ENCODE data around the gene ZBTB7C.

ZBTB7C gene

DNA sequence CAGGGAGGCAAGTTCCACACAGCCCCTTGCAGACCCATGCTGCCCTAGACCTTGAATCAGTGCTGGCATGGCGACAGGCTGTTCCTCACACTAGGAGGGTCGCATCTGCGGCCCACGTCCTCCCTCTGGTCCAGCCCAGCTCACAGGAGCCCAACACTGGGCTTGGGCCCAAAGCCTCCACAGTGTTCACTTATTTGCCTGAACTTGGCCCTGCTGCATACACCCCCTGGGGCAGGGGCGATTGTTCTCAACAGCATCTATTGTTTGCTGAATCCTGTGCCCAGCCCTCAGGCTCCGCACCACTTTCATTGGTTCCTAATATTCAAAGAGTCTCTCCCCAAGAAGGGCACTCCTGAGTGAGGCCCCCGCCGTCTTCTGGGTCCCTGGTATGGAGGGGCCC, 90.7 kb downstream of the ZBTB7C start:
- no peaks in the 10 kb centered on the region for H3K9me3 ChIP-seq (ENCODE audit: insufficient read depth, low read depth, low read length)
- 71% methylated on average over 8 of the region's 8 CpGs for WGBS
- no peak overlapping the region for H3K27ac ChIP-seq (ENCODE audit: low read depth, low read length)
- H3K9ac ChIP-seq (ENCODE audit: low read depth, low read length), result no peak overlapping the region
- H3K4me1 ChIP-seq (ENCODE audit: insufficient read depth, low read length), result peaks cover 13% of the 10 kb centered on the region
- H3K27me3 ChIP-seq (ENCODE audit: insufficient read depth, low read length), result no peaks in the 10 kb centered on the region
- H3K36me3 ChIP-seq (ENCODE audit: insufficient read depth, low read length), result no peaks in the 10 kb centered on the region
- no peak overlapping the region for H3K4me3 ChIP-seq (ENCODE audit: low read length)

DNA sequence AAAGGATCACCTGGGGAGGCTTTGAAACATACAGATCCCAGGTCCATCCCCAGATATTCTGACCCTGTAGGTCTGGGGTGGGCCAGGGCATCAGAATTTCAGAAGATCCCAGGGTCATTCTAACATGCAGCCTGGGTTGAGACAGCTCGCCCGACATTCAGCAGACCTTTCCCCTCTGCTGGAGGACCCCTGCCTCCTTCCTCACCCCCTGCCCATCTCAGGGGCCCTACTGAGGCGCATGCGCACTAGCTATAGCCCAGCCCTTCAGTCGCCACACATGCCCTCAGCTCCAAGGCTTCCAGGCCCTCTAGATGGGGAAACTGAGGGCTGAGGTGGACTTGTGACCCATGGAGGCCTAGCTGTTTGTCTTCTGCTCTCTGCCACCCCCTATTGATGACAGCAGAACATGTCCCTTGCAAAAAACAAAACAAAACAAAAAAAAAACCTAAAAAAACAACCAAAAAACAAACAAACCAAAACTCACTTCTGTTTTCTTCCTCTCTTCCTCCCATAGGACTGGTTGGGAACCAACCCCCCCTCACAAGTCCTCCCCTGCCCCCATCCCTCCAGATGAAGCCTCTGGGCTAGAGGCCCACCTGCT, 91.3 kb downstream of the ZBTB7C start:
- H3K27ac ChIP-seq (ENCODE audit: low read depth, low read length), result no peak overlapping the region
- H3K4me3 ChIP-seq (ENCODE audit: low read length), result no peak overlapping the region
- peaks cover 13% of the 10 kb centered on the region for H3K4me1 ChIP-seq (ENCODE audit: insufficient read depth, low read length)
- 97% methylated on average over 5 of the region's 5 CpGs for WGBS
- no peak overlapping the region for H3K9ac ChIP-seq (ENCODE audit: low read depth, low read length)
- no peaks in the 10 kb centered on the region for H3K9me3 ChIP-seq (ENCODE audit: insufficient read depth, low read depth, low read length)
- H3K36me3 ChIP-seq (ENCODE audit: insufficient read depth, low read length), result no peaks in the 10 kb centered on the region
- no peaks in the 10 kb centered on the region for H3K27me3 ChIP-seq (ENCODE audit: insufficient read depth, low read length)

DNA sequence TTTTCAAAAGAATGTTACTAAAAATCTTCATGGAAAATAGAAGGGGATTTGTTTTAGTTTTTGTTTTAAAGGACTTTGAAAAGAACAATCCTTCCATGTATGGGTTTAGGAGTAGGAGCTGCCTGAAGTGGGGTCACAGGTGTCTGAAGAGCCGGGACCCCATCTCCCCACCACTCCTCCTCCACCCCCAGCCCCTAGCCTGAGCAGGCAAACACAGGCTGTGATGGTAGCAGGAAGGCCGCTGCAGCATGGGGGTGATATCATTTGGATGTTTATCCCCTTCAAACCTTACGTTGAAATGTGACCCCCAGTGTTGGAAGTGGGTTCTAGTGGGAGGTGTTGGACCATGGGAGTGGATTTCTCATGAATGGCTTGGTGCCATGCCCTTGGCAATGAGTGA, 93.0 kb downstream of the ZBTB7C start:
- no peaks in the 10 kb centered on the region for H3K9me3 ChIP-seq (ENCODE audit: insufficient read depth, low read depth, low read length)
- WGBS, result 92% methylated on average over 2 of the region's 3 CpGs
- no peaks in the 10 kb centered on the region for H3K36me3 ChIP-seq (ENCODE audit: insufficient read depth, low read length)
- H3K9ac ChIP-seq (ENCODE audit: low read depth, low read length), result no peak overlapping the region
- H3K4me1 ChIP-seq (ENCODE audit: insufficient read depth, low read length), result peaks cover 13% of the 10 kb centered on the region
- H3K4me3 ChIP-seq (ENCODE audit: low read length), result no peak overlapping the region
- no peaks in the 10 kb centered on the region for H3K27me3 ChIP-seq (ENCODE audit: insufficient read depth, low read length)
- H3K27ac ChIP-seq (ENCODE audit: low read depth, low read length), result no peak overlapping the region

GRCh38 chr18:48314690-48315089, 94.5 kb downstream of the ZBTB7C start:
- no peak overlapping the region for H3K4me3 ChIP-seq (ENCODE audit: low read length)
- H3K9ac ChIP-seq (ENCODE audit: low read depth, low read length), result no peak overlapping the region
- no peaks in the 10 kb centered on the region for H3K9me3 ChIP-seq (ENCODE audit: insufficient read depth, low read depth, low read length)
- no peaks in the 10 kb centered on the region for H3K27me3 ChIP-seq (ENCODE audit: insufficient read depth, low read length)
- H3K36me3 ChIP-seq (ENCODE audit: insufficient read depth, low read length), result no peaks in the 10 kb centered on the region
- WGBS, result 12% methylated on average over 6 of the region's 6 CpGs
- no peak overlapping the region; the same call in 1 of the 2 replicates for H3K27ac ChIP-seq (ENCODE audit: low read depth, low read length)
- H3K4me1 ChIP-seq (ENCODE audit: insufficient read depth, low read length), result peaks cover 13% of the 10 kb centered on the region

DNA sequence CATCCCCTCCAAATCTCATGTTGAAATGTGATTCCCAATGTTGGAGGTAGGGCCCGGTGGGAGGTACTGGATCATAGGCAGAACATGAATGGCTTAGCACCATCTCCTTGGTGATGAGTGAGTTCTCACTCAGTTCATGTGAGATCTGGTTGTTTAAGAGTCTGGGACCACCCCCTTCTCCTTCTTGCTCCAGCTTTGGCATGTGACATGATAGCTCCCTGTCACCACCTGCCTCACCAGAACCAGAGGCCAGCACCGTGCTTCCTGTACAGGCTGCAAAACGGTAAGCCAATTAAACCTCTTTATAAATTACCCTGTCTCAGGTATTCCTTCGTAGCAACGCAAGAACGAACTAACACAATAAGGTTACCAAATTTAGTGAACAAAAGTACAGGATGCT, 95.4 kb downstream of the ZBTB7C start:
- H3K9ac ChIP-seq (ENCODE audit: low read depth, low read length), result no peak overlapping the region
- peaks cover 16% of the 10 kb centered on the region for H3K4me1 ChIP-seq (ENCODE audit: insufficient read depth, low read length)
- H3K9me3 ChIP-seq (ENCODE audit: insufficient read depth, low read depth, low read length), result no peaks in the 10 kb centered on the region
- H3K4me3 ChIP-seq (ENCODE audit: low read length), result no peak overlapping the region
- WGBS, result 92% methylated on average over 6 of the region's 6 CpGs
- no peaks in the 10 kb centered on the region for H3K27me3 ChIP-seq (ENCODE audit: insufficient read depth, low read length)
- H3K36me3 ChIP-seq (ENCODE audit: insufficient read depth, low read length), result no peaks in the 10 kb centered on the region
- no peak overlapping the region for H3K27ac ChIP-seq (ENCODE audit: low read depth, low read length)

DNA sequence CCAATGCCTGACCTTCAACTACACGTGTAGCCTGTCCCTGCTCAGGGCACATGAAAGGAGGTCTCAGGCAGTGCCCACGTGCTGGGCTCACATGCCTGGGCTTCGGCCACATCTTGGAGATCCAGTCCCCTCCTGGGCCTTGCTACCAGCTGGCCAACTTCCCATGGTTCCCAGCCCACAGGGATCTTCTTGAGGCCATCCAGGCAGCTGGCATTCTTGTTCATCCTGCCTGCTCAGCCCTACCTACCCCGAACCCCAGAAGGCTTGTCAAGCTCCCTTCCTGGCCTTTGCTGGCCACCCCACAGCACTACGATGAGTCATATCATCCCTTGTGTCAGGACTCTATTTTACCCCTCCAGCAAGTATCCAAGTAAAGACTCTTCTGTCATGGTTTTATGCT, 97.1 kb downstream of the ZBTB7C start:
- H3K27me3 ChIP-seq (ENCODE audit: insufficient read depth, low read length), result no peaks in the 10 kb centered on the region
- WGBS, result 89% methylated on average over 5 of the region's 5 CpGs
- no peaks in the 10 kb centered on the region for H3K36me3 ChIP-seq (ENCODE audit: insufficient read depth, low read length)

GRCh38 chr18:48310999-48311398, 98.2 kb downstream of the ZBTB7C start:
- 91% methylated on average over 3 of the region's 3 CpGs for WGBS

More for the DNA sequence above, 97.1 kb downstream of the ZBTB7C start:
- Histone ChIP-seq H3K4me1 (ENCODE audit: insufficient read depth, low read length) (peaks cover 16% of the 10 kb centered on the region), H3K9ac (ENCODE audit: low read depth, low read length) (no peak overlapping the region), H3K27ac (ENCODE audit: low read depth, low read length) (no peak overlapping the region), H3K4me3 (ENCODE audit: low read length) (no peak overlapping the region), H3K9me3 (ENCODE audit: insufficient read depth, low read depth, low read length) (no peaks in the 10 kb centered on the region)

GRCh38 chr18:48310353-48310752, 98.8 kb downstream of the ZBTB7C start:
- Histone ChIP-seq H3K27me3 (ENCODE audit: insufficient read depth, low read length) (no peaks in the 10 kb centered on the region), H3K9ac (ENCODE audit: low read depth, low read length) (no peak overlapping the region), H3K9me3 (ENCODE audit: insufficient read depth, low read depth, low read length) (no peaks in the 10 kb centered on the region), H3K36me3 (ENCODE audit: insufficient read depth, low read length) (no peaks in the 10 kb centered on the region), H3K4me1 (ENCODE audit: insufficient read depth, low read length) (peaks cover 16% of the 10 kb centered on the region), H3K4me3 (ENCODE audit: low read length) (no peak overlapping the region), H3K27ac (ENCODE audit: low read depth, low read length) (no peak overlapping the region)
- 94% methylated on average over 6 of the region's 6 CpGs for WGBS

More at GRCh38 chr18:48310999-48311398, 98.2 kb downstream of the ZBTB7C start:
- Histone ChIP-seq H3K9ac (ENCODE audit: low read depth, low read length) (no peak overlapping the region), H3K27me3 (ENCODE audit: insufficient read depth, low read length) (no peaks in the 10 kb centered on the region), H3K9me3 (ENCODE audit: insufficient read depth, low read depth, low read length) (no peaks in the 10 kb centered on the region), H3K4me3 (ENCODE audit: low read length) (no peak overlapping the region), H3K36me3 (ENCODE audit: insufficient read depth, low read length) (no peaks in the 10 kb centered on the region), H3K4me1 (ENCODE audit: insufficient read depth, low read length) (peaks cover 16% of the 10 kb centered on the region), H3K27ac (ENCODE audit: low read depth, low read length) (no peak overlapping the region)

DNA sequence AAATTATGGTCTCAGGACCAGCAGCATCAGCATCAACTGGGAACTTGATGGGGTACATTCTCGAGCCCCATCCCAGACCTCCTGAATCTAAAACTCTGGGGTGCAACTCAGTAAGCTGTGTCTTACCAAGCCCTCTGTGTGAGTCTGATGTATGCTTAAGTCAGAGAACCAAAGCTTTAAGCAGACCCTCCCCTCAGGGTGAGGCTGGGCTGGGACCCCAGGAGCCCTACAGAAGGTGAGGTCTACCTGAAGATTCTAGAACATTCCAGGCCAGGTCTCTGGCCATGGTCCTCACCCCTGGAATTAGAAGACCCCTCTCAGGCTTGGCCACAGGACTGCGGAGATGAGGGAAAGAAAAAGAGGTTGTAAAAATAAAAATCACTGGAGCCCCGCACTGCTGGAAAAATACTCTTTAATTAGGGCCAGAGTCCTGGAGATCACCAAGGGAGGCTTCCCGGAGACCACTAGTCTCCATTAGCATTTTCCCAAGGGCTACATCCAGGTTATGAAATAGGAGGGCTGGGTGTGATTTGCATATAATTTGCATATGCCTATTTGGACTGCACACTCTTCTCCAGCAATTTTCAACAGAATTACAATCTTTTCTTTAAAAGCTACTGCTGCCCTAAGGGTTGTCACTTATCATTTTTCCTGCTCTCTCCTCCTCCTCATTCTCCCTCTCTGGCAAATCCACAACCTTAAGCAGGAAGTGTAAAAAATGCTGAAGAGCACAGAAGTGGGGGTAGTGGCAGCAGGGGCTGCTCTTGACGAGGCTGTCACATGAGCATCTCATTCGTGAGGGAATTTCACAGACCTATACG, 100.2 kb downstream of the ZBTB7C start:
- WGBS, result 74% methylated on average over 7 of the region's 7 CpGs
- H3K9me3 ChIP-seq (ENCODE audit: insufficient read depth, low read depth, low read length), result no peaks in the 10 kb centered on the region
- peaks cover 7% of the 10 kb centered on the region; the same call in 1 of the 2 replicates for H3K4me1 ChIP-seq (ENCODE audit: insufficient read depth, low read length)
- no peak overlapping the region for H3K27ac ChIP-seq (ENCODE audit: low read depth, low read length)
- H3K4me3 ChIP-seq (ENCODE audit: low read length), result no peak overlapping the region
- no peak overlapping the region for H3K9ac ChIP-seq (ENCODE audit: low read depth, low read length)
- no peaks in the 10 kb centered on the region for H3K27me3 ChIP-seq (ENCODE audit: insufficient read depth, low read length)
- H3K36me3 ChIP-seq (ENCODE audit: insufficient read depth, low read length), result no peaks in the 10 kb centered on the region

- Histone ChIP-seq H3K27me3 (ENCODE audit: insufficient read depth, low read length) (no peaks in the 10 kb centered on the region), H3K27ac (ENCODE audit: low read depth, low read length) (no peak overlapping the region), H3K9me3 (ENCODE audit: insufficient read depth, low read depth, low read length) (no peaks in the 10 kb centered on the region), H3K36me3 (ENCODE audit: insufficient read depth, low read length) (no peaks in the 10 kb centered on the region), H3K4me3 (ENCODE audit: low read length) (no peak overlapping the region), H3K9ac (ENCODE audit: low read depth, low read length) (no peak overlapping the region), H3K4me1 (ENCODE audit: insufficient read depth, low read length) (0 out of 2 replicates have a peak, but pooled peaks cover 3% of the 10 kb centered on the region)
- 94% methylated on average over 3 of the region's 3 CpGs for WGBS
Measured at GRCh38 chr18:48308027-48308635, 101.1 kb downstream of the ZBTB7C start.

DNA sequence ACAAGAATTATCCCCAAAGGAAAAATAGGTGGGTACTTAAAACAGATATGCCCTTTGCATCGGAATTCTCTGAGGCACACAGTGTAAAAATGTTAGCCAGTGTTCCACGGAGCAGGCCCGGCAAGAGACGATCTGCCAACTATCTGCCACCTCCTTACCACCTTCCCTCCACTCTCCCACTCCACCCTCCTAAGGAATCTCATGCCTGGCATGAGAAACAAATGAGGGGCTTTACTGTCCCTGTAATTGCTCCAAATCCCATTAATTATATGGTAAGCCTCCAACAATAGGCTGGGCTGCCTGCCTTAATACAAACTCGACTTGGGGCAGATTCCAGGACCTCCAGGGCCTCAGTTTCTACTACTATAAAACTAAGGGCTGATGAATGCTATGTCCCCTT, 102.3 kb downstream of the ZBTB7C start:
- H3K9ac ChIP-seq (ENCODE audit: low read depth, low read length), result no peak overlapping the region
- H3K4me1 ChIP-seq (ENCODE audit: insufficient read depth, low read length), result 0 out of 2 replicates have a peak, but pooled peaks cover 3% of the 10 kb centered on the region
- H3K4me3 ChIP-seq (ENCODE audit: low read length), result no peak overlapping the region
- 88% methylated on average over 5 of the region's 5 CpGs for WGBS
- H3K27ac ChIP-seq (ENCODE audit: low read depth, low read length), result no peak overlapping the region
- H3K27me3 ChIP-seq (ENCODE audit: insufficient read depth, low read length), result no peaks in the 10 kb centered on the region
- no peaks in the 10 kb centered on the region for H3K9me3 ChIP-seq (ENCODE audit: insufficient read depth, low read depth, low read length)
- no peaks in the 10 kb centered on the region for H3K36me3 ChIP-seq (ENCODE audit: insufficient read depth, low read length)

Data from HUES64 (cell line).